Measurements from ENCODE around the gene TNFAIP8L1.
A peak's percentile ranks its signal among the peaks of the same experiment; 100 is the strongest.

Gene TNFAIP8L1

GRCh38 chr19:4649392-4650047 lies 10.2 kb downstream of the TNFAIP8L1 start:
- no peak for DNase-seq (ENCODE audit: low read depth in 2 of 2)

DNA sequence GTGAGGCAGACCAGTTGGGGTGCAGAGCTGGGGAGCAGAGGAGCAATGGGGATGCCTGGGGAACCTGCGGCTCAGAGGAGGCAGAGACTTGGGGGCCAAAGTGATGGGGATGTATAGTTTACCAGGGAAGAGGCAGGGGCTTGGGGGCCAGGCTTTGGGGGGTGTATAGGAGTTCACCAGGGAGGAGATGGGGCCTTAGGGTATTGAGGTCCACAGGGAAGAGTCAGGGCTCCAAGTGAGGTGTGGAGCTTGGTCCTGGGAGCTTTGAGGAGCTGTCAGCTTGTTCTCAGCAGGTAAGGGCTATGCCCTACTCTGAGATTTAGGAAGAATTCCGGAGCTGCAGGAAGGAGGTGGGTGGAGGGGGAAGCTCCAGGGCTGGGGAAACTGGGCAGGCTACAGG lies 10.8 kb downstream of the TNFAIP8L1 start:
- no peak for DNase-seq (ENCODE audit: low read depth in 2 of 2)

- no peak for DNase-seq (ENCODE audit: low read depth in 2 of 2)
These were observed 12.8 kb downstream of the TNFAIP8L1 start for GRCh38 chr19:4652075-4652474.

DNA sequence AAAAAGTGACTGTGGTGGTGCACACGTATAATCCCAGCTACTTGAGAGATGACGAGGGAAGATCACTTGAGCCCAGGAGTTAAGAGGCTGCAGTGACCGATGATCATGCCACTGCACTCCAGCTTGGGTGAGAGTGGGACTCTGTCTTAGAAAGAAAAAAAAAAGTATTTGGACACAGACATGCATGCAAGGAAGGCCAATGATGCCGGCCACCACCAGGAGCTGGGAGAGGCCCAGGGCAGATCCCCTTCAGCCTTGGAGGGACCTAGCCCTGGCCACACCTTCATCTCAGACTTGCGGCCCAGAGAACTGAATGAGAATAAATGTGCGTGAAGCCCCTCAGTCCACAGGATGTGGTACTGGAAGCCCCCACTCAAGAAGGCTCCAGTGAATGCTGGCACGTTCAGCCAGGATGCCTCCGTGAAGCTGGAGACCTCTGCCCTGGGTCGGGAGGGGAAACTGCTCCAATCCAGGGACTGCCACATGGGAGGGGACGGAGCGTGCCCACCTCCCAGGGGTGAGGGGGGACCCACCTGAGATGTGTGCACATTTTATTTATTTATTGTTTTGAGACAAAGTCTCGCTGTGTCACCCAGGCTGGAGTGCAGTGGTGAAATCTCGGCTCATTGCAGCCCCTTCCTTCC lies 14.6 kb downstream of the TNFAIP8L1 start:
- no peak for DNase-seq (ENCODE audit: low read depth in 2 of 2)

GRCh38 chr19:4654437-4655361 lies 15.4 kb downstream of the TNFAIP8L1 start:
- no peak for DNase-seq (ENCODE audit: low read depth in 2 of 2)

DNA sequence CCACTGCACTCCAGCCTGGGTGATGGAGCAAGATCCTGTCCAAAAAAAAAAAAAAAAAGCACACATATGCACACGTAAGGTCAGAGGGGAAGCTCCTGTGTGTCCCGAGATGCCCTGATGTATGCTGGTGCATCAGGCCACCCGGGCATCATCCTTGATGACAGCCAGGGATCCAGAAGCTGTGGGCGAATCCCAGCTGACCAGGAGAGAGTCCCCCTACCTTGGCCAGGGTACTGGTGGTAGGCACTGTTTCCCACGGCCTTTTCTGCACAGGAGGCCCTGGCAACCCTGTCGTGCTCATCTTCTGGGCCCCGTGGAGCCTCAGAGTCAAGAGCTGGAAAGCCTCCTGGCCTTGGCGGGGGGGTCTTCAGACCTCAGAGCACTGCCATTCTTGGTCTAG lies 16.8 kb downstream of the TNFAIP8L1 start:
- DNase-seq (ENCODE audit: low read depth in 2 of 2), result no peak

DNA sequence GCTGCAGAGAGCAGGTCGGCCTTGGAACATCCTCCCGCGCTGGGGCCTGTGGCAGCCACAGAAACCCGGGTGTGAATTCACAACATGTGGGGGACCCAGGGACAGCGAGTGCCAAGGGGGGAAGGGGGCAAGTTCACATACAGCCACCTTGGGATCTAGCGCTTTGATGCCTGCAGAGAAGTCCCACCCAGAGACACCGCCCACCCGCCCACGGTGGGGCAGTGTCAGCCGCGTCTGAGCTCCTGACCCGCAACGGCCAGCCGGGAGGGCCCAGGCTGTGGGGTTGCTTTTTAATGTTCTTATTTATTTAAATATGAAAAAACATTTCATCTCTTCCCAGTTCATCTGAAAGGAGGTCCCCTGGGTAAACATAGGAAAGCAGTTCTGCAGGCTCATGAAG lies 17.9 kb downstream of the TNFAIP8L1 start:
- no peak for DNase-seq (ENCODE audit: low read depth in 2 of 2)

GRCh38 chr19:4657835-4658234 lies 18.5 kb downstream of the TNFAIP8L1 start:
- DNase-seq (ENCODE audit: low read depth in 2 of 2), result no peak

GRCh38 chr19:4660181-4660791 lies 21.0 kb downstream of the TNFAIP8L1 start:
- no peak for DNase-seq (ENCODE audit: low read depth in 2 of 2)

- DNase-seq (ENCODE audit: low read depth in 2 of 2), result no peak
These were observed 21.7 kb downstream of the TNFAIP8L1 start for GRCh38 chr19:4660993-4661392.

DNA sequence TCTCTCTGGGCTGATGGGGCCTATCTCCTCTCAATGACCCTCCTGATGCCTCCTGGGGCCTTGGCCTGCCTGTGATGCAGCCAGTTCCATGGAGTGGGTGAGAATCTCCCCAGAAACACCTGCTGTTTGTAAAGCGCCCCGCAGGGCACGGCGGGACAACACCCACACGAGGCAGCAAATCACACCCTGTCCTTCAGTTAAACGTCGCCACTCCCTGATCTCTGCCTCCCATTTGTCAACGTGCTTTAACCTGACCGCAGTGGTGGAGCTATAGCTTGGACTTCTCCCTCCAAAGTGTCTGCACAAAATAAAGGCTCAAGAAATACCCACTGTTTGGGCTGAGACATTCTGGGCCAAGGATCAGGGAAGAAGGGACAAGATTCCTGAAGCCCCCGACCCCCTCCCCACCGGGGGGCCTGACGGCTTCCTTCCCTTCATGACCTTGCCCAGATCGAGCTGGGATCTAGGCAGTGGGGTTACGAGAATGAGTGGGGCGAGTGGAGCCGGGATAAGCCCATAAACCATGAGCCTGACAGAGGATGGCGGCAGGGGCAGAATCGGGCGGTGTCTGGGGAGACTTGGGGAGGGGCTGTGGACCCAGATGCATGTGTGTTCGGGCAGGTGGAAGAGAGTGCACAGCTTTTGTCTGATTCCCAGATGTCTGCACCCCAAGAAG lies 22.8 kb downstream of the TNFAIP8L1 start:
- no peak for DNase-seq (ENCODE audit: low read depth in 2 of 2)

DNA sequence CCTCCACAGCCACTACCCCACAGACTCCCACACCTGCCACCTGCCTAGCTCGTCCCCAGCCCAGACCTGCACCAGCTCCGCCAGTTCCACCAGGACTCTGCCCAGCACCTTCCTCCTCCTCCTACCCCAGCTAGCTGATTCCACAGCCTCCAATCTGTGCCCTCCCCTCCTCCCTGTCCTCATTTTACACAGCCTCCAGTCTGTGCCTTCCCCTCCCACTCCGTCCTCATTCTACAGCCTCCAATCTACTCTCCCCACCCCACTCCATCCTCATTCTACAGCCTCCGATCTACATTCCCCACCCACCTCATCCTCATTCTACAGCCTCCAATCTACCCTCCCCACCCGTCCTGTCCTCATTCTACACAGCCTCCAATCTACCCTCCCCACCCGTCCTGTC lies 23.5 kb downstream of the TNFAIP8L1 start:
- no peak for DNase-seq (ENCODE audit: low read depth in 2 of 2)

DNA sequence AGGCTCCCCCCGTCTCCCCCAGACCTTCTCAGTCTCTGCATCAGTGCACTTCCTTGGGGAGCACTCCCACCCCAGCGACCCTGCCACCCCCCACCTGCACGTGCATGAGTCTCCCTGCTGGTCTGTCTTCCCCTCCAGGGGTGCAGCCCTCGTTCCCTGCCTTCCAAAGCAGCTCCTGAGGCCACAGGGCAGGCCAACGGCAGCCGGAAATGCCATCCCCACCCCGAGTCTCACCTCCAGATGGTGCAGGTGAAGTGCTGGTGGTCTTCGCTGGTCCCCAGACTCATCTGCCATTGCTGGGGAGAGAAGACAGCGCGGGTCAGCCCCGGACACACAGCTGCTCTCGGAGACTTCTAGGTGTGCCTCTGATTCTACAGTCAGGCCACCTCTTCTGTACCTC lies 25.3 kb downstream of the TNFAIP8L1 start:
- DNase-seq (ENCODE audit: low read depth in 2 of 2), result no peak

DNA sequence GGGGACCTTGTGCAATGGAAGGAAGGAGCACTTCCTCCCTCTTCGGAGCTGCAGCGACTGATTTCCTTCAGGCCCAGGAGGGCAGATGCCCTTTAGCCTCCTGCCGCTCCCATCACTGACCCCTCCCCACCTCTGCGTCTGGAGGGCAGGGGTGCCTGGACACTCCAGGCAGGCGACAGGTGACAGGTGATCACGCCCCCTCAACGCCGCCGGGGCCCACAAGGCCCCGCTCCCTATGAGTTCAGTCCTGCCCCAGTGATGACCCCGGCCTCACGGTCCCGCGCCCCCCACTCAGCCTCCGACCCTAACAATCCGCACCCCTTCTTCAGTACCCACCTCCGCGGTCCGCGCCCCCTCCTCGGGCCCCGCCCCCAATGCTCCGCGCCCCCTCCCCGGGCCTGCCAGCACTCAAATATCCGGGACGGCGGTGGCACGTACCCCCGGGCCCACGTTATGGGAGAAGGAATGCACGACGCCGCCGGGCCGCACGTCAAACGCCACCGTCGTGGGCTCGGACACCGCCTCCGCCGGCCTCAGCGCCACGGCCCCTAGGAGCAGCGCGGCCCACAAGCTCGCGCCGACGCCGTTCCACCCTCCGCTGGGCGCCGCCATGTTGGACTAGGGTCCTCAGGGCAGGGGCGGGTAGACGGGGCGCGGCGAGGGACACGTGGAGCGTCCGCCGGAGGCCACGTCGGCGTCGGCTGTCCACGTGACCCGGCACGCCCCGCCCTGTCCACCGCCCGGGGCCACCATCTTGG lies 30.6 kb downstream of the TNFAIP8L1 start, which contains the start of gene MYDGF:
TSS of gene MYDGF (minus strand) at position 620 of the 758 bp plus-strand sequence. CDS start at position 612, 8 bp downstream.
- DNase-seq (ENCODE audit: low read depth in 2 of 2), result peak; percentile 70 to 71

GRCh38 chr19:4671185-4671851 lies 32.0 kb downstream of the TNFAIP8L1 start:
- no peak for DNase-seq (ENCODE audit: low read depth in 2 of 2)

DNA sequence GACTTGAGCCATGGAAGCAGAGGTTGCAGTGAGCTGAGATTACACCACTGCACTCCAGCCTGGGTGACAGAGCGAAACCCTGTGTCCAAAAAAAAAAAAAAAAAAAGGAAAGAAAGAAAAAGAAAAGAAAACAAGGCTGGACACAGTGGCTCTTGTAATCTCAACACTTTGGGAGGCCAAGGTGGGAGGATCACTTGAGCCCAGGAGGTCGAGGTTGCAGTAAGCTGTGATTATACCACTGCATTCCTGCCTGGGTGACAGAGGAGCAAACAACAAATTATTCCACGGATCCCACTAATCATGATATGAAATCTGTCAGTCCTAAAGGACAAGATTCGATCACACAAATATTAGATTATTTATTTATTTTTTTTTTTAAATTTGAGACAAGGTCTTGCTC lies 33.9 kb downstream of the TNFAIP8L1 start:
- DNase-seq (ENCODE audit: low read depth in 2 of 2), result no peak

DNA sequence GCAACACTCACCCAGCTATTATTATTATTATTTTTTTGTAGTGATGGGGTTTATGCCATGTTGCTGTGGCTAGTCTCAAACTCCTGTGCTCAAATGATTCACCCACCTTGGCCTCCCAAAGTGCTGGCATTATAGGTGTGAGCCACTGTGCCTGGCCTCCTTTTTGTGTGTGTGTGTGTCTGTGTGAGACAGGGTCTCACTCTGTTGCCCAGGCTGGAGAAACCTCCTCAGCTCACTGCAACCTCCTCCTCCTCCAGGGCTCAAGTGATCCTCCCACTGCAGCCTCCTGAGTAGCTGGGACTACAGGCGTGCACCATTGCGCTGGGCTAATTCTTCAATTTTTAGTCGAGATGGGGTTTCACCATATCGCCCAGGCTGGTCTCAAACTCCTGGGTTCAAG lies 34.4 kb downstream of the TNFAIP8L1 start:
- no peak for DNase-seq (ENCODE audit: low read depth in 2 of 2)

DNA sequence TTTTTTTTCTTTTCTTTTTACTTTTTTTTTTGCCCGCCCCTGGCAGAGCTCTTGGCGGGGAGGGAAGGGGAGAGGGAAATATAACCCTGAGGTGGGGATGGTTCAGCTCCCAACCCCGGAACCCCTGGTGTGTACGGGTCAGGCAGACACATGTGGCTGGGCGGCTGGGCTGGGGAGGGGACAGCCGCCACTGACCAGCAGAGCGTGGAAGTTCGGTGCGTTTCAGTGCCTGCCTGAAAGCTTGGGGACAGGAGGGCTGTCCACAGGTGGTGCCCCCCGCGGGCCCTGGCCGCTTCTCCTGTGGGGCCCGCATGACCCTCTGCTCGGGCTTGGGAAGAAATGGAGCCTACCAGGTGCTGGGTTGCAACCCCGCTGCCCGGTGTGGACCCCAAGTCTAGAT lies 36.0 kb downstream of the TNFAIP8L1 start:
- no peak for DNase-seq (ENCODE audit: low read depth in 2 of 2)

DNA sequence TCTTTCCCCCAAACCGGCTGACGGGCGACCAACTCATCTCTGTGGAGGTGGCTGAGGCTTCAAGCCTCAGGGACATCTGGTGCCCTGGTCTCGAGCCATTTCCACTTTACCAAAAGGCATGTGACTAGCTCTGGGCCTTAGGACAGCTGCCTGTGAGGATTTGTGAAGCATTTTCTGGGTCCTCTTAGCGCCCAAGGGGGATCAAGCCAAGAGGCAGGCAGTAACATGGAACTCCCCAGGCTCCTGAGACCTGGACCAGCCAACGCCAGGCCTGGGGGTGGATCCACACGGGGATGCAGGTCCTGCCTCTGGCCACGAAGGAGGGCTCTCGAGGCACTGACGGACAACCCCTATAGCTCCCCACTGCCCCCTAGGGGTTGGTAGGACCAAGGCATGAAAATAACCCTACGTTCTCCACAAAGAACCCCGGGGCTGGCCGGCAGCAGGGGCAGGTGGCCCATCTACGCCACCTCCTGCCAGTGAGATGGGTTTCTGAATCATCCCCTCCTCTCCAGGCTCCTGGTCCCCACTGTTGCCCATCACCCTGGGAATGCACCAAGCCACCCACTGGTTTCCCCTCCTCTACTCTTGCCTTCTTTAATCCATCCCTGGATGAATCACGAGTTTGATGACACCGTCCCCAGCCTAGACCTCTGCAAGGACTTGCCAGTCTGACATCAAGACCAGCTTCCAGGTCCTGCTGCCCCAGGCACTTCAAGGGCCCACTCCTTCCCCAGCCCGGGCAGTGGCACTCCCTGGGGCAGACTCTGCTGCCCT lies 37.8 kb downstream of the TNFAIP8L1 start:
- no peak for DNase-seq (ENCODE audit: low read depth in 2 of 2)
